Measurements from ENCODE around the gene TAMM41. TPM values are rescaled to one million over a fixed set of nuclear protein-coding genes. Genes with fewer than 3 reads are reported as not detected.

Gene TAMM41
- total RNA-seq, 4 donors from 2014 or later: 3.6 to 26.8 (median 6.5) TPM

DNA sequence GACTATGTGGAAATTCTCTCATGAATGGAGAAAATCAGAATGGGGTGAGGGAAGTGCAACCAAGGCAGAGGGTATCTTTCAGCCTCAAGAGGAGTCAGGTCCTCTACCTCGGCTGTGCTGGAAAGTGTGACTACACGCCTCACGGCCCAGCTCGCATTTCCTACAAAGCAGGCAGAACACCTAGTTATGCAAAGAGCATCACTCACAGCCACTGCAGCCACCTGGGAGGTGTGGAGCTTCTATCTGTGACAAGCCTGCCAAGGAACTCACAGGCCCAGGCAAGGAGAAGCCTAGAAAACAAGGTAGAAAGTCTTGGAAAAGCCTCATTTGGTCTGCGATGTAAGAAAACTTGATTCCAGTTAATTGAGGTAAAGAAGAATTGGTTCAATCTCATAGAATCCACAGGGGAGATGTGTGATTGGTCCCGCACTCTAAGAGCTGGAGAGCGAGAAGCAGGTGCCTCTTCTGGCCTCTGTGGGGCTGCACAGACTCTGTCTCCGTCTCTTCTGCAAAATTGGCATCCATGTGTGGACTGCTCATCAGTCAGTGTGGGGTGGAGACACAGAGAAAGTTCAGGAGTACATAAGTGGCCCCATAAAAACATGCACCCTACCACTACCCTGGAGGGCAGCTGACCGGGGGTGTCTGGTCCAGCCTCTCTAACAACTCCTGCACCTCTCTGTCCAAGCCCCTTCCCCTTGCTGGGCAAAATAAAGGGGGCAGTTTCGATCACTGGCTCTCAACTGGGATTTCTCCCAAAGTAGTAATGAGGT lies 76.8 kb downstream of the TAMM41 start:
- no peaks in the 10 kb centered on the region for H3K9me3 ChIP-seq
- 80% methylated on average over 9 of the region's 10 CpGs; no CpG with 5 or more reads in 1 of the 2 donors for whole genome bisulfite sequencing, 2 donors (ENCODE audit: low coverage in 1 of 2)
- H3K27me3 ChIP-seq: no peaks in the 10 kb centered on the region
- H3K4me1 ChIP-seq: peaks cover 0 to 15% (median 10%) of the 10 kb centered on the region in 3 donors
- peak overlapping the region in 2 of 4 donors; percentile 2 to 5 for H3K27ac ChIP-seq
- peak; percentile 6 for ATAC-seq
- H3K36me3 ChIP-seq: no peaks in the 10 kb centered on the region
- peak overlapping the region in 1 of 2 donors; percentile 10 for H3K4me3 ChIP-seq
- TF ChIP-seq POLR2A (IDR thresholded peaks at IDR 0.05) (no peak), EP300 (IDR thresholded peaks at IDR 0.05) (no peak), POLR2AphosphoS5 (IDR thresholded peaks at IDR 0.05) (no peak)
- TF ChIP-seq, protein P1, sequence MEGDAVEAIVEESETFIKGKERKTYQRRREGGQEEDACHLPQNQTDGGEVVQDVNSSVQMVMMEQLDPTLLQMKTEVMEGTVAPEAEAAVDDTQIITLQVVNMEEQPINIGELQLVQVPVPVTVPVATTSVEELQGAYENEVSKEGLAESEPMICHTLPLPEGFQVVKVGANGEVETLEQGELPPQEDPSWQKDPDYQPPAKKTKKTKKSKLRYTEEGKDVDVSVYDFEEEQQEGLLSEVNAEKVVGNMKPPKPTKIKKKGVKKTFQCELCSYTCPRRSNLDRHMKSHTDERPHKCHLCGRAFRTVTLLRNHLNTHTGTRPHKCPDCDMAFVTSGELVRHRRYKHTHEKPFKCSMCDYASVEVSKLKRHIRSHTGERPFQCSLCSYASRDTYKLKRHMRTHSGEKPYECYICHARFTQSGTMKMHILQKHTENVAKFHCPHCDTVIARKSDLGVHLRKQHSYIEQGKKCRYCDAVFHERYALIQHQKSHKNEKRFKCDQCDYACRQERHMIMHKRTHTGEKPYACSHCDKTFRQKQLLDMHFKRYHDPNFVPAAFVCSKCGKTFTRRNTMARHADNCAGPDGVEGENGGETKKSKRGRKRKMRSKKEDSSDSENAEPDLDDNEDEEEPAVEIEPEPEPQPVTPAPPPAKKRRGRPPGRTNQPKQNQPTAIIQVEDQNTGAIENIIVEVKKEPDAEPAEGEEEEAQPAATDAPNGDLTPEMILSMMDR (IDR thresholded peaks at IDR 0.05): no peak

DNA sequence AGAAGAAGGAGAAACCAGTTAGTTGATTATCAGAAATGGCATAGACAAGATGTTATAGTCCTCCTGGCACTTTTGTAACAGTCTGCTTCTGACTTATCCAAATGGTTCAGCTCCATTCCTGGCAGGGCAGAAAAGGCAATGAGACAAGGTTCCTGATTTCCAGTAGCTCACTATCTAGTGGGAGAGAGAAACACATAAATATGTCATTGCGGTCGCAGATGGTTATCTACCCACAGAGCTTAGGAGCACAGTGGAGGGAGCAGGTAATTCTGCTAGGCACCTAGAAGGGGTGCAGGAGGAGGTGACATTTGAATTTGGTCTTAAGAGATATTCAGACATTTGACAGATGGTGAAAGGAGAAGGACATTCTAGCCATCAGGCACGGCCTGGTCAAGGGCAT lies 78.1 kb downstream of the TAMM41 start:
- WGBS, 2 donors (ENCODE audit: low coverage in 1 of 2): 90 to 95% methylated on average over 3 of the region's 3 CpGs
- ATAC-seq: no peak
- peaks cover 0 to 15% (median 10%) of the 10 kb centered on the region in 3 donors for H3K4me1 ChIP-seq
- no peak overlapping the region for H3K27ac ChIP-seq
- no peaks in the 10 kb centered on the region for H3K36me3 ChIP-seq
- no peaks in the 10 kb centered on the region for H3K27me3 ChIP-seq
- TF ChIP-seq POLR2A (IDR thresholded peaks at IDR 0.05) (no peak), POLR2AphosphoS5 (IDR thresholded peaks at IDR 0.05) (no peak), EP300 (IDR thresholded peaks at IDR 0.05) (no peak)
- TF ChIP-seq, protein P1 (IDR thresholded peaks at IDR 0.05): no peak
- H3K4me3 ChIP-seq: no peak overlapping the region
- H3K9me3 ChIP-seq: no peaks in the 10 kb centered on the region

DNA sequence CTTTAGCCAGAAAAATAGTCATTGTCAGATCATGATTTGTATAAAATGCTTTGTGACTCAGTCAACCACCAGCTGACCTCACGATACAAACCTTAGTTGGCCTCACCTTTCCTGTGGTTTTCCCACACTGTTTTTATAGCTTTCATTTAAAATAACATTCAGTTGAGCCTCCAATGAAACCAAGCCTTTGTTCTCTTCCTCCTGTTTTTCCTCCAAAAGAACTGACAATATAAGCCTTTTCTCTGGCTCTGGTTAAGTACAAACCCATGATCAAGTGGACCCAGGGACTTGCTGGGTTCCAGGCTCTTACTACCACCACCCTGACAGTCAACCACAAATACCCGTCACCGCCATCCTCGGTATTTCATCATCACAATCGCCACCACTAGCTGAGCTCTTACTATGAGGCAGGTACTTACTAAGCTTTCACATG lies 81.7 kb downstream of the TAMM41 start:
- no peak for ATAC-seq
- Histone ChIP-seq H3K4me1 (peaks cover 0 to 2% (median 0%) of the 10 kb centered on the region in 3 donors), H3K27ac (no peak overlapping the region), H3K4me3 (no peak overlapping the region), H3K9me3 (no peaks in the 10 kb centered on the region), H3K27me3 (no peaks in the 10 kb centered on the region), H3K36me3 (no peaks in the 10 kb centered on the region)
- TF ChIP-seq POLR2A (IDR thresholded peaks at IDR 0.05) (no peak), POLR2AphosphoS5 (IDR thresholded peaks at IDR 0.05) (no peak), EP300 (IDR thresholded peaks at IDR 0.05) (no peak)
- TF ChIP-seq, protein P1 (IDR thresholded peaks at IDR 0.05): no peak
- WGBS, 2 donors (ENCODE audit: low coverage in 1 of 2): 74 to 100% methylated on average over 2 to 3 of the region's 5 CpGs

DNA sequence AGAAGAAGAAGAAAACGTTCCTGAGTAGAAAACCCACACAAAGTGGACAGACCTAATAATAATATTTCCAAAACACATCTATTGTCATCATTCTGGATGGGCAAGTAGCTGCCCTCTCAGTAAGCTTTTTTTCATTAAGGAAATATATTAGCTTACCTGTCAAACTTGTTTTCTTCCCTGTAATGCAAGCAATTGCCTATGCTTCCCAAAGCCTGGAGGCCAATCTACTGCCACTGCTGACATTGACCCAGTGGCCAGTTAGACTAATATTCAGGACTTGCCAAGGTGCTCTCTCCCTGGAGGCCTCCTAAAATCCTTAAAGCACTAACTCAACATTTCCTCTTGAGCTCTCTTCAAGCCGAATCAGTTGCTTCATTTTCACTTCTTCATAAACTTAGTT lies 86.7 kb downstream of the TAMM41 start:
- 70% methylated on average over 2 of the region's 2 CpGs for WGBS, 2 donors (ENCODE audit: low coverage in 1 of 2)
- TF ChIP-seq POLR2AphosphoS5 (IDR thresholded peaks at IDR 0.05) (no peak), POLR2A (IDR thresholded peaks at IDR 0.05) (no peak), EP300 (IDR thresholded peaks at IDR 0.05) (no peak)
- TF ChIP-seq, protein P1 (IDR thresholded peaks at IDR 0.05): no peak

DNA sequence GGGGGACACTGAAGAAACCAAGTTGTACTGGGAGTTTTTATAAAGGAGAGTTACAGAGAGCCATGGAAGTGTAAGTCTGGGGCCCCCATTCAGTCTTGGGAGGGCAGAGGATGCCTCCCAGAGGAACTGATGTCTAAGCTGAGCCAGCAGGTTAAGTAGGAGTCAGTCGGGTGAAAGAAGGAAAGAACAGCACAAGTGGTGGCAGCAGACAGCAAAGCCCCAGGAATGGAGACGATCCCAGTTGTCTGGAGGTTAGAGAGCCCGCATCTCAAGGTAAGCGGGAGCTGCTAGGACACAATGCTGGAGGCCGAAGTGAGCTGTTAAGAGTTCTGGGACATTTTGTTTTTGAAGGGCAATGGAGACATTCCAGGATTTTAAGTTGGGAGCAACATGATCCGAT lies 88.8 kb downstream of the TAMM41 start:
- Histone ChIP-seq H3K9me3 (no peaks in the 10 kb centered on the region), H3K4me3 (no peak overlapping the region), H3K36me3 (no peaks in the 10 kb centered on the region), H3K27ac (no peak overlapping the region), H3K4me1 (no peaks in the 10 kb centered on the region), H3K27me3 (no peaks in the 10 kb centered on the region)
- 70 to 97% methylated on average over 5 to 6 of the region's 6 CpGs for WGBS, 2 donors (ENCODE audit: low coverage in 1 of 2)
- TF ChIP-seq POLR2A (IDR thresholded peaks at IDR 0.05) (no peak), POLR2AphosphoS5 (IDR thresholded peaks at IDR 0.05) (no peak), EP300 (IDR thresholded peaks at IDR 0.05) (no peak)
- TF ChIP-seq, protein P1 (IDR thresholded peaks at IDR 0.05): no peak
- no peak for ATAC-seq

More for the DNA sequence above, 86.7 kb downstream of the TAMM41 start:
- Histone ChIP-seq H3K27me3 (no peaks in the 10 kb centered on the region), H3K4me1 (no peaks in the 10 kb centered on the region), H3K27ac (no peak overlapping the region), H3K4me3 (no peak overlapping the region), H3K36me3 (no peaks in the 10 kb centered on the region), H3K9me3 (no peaks in the 10 kb centered on the region)
- ATAC-seq: no peak

Data from gastroesophageal sphincter (tissue), 4 donors.